HepG2 (cell line): ENCODE data around the gene PEMT. TPM values are rescaled to one million over a fixed set of nuclear protein-coding genes. Genes with fewer than 3 reads are reported as not detected.

ENCODE experiments used
- DBP ChIP-seq: sonication (generic); formaldehyde crosslinking; IDR thresholded peaks from 2 replicates; pipeline ENCODE4 v1.4.0; 2020; ENCODE audit warnings: missing genetic modification reagents; ENCODE audit errors: not compliant biosample characterization
- HNF4G ChIP-seq, 2 experiments: sonication (generic) in 1 of 2; formaldehyde crosslinking in 1 of 2; IDR thresholded peaks; 2 replicates each; pipeline versions ENCODE4 v1.4.0 to v1.6.1; 2011 to 2020; ENCODE audit warnings: borderline replicate concordance in 2 of 2, low read depth in 2 of 2, mild to moderate bottlenecking in 2 of 2, low read length in 1 of 2, missing genetic modification reagents in 1 of 2, moderate library complexity in 1 of 2
- KLF6 ChIP-seq: IDR thresholded peaks from 2 replicates; pipeline ENCODE4 v1.8.0; 2016; ENCODE audit warnings: missing biosample characterization, missing genetic modification reagents
- KLF9 ChIP-seq: IDR thresholded peaks from 2 replicates; pipeline ENCODE4 v1.6.1; 2016; ENCODE audit warnings: low read depth
- MEF2D ChIP-seq: sonication (generic); formaldehyde crosslinking; IDR thresholded peaks from 2 replicates; pipeline ENCODE4 v1.5.1; 2020; ENCODE audit warnings: mild to moderate bottlenecking, missing genetic modification reagents
- PCBP2 ChIP-seq: fragments of 200-400 bp; formaldehyde crosslinking; optimal IDR thresholded peaks from 2 replicates; pipeline ENCODE3; 2018; ENCODE audit warnings: low read length, low read depth; ENCODE audit not compliant: poor library complexity, severe bottlenecking
- PRDM10 ChIP-seq: sonication (generic); formaldehyde crosslinking; IDR thresholded peaks from 2 replicates; pipeline ENCODE4 v1.4.0; 2020; ENCODE audit warnings: low read depth, missing genetic modification reagents
- RBM39 ChIP-seq: fragments of 200-400 bp; formaldehyde crosslinking; IDR thresholded peaks from one replicate; pipeline ENCODE4 v1.6.1; 2018; ENCODE audit warnings: antibody characterized with exemption, mild to moderate bottlenecking, low read depth, low read length; ENCODE audit not compliant: poor library complexity, severe bottlenecking
- USF2 ChIP-seq, 2 experiments: sonication (generic) in 1 of 2; formaldehyde crosslinking in 1 of 2; IDR thresholded peaks; 2 replicates each; pipeline versions ENCODE4 v1.5.1 to v1.6.1; 2011 to 2020; ENCODE audit warnings: borderline replicate concordance in 1 of 2, low read depth in 1 of 2, low read length in 1 of 2, mild to moderate bottlenecking in 1 of 2, missing genetic modification reagents in 1 of 2, moderate library complexity in 1 of 2
- ZBTB37 ChIP-seq: sonication (generic); formaldehyde crosslinking; IDR thresholded peaks from 2 replicates; pipeline ENCODE4 v1.4.0; 2020; ENCODE audit warnings: mild to moderate bottlenecking, missing genetic modification reagents
- ZFP36 ChIP-seq: fragments of 150-350 bp; IDR thresholded peaks from 2 replicates; pipeline ENCODE4 v1.6.1; 2018; ENCODE audit warnings: borderline replicate concordance, low read length, low read depth; ENCODE audit not compliant: partially characterized antibody
- ZFP90 ChIP-seq: sonication (generic); formaldehyde crosslinking; IDR thresholded peaks from 2 replicates; pipeline ENCODE4 v1.8.0; 2022; ENCODE audit warnings: missing genetic modification reagents, mild to moderate bottlenecking, inconsistent platforms, borderline replicate concordance
- ZGPAT ChIP-seq: IDR thresholded peaks from 2 replicates; pipeline ENCODE4 v1.6.1; 2016; ENCODE audit warnings: mild to moderate bottlenecking
- ZNF20 ChIP-seq: sonication (generic); formaldehyde crosslinking; IDR thresholded peaks from 2 replicates; pipeline ENCODE4 v1.4.0; 2020; ENCODE audit warnings: mild to moderate bottlenecking, moderate library complexity, missing genetic modification reagents
- ZNF256 ChIP-seq: sonication (generic); formaldehyde crosslinking; conservative IDR thresholded peaks from 2 replicates; pipeline ENCODE4 v1.4.0; 2020; ENCODE audit warnings: missing genetic modification reagents
- ZNF331 ChIP-seq: sonication (generic); formaldehyde crosslinking; IDR thresholded peaks from 2 replicates; pipeline ENCODE4 v1.4.0; 2020; ENCODE audit warnings: missing genetic modification reagents
- ZNF629 ChIP-seq: sonication (generic); formaldehyde crosslinking; conservative IDR thresholded peaks from 2 replicates; pipeline ENCODE4 v1.5.0; 2020; ENCODE audit warnings: missing genetic modification reagents
- ZNF720 ChIP-seq: sonication (generic); formaldehyde crosslinking; IDR thresholded peaks from 2 replicates; pipeline ENCODE4 v1.4.0; 2020; ENCODE audit warnings: missing genetic modification reagents
- polyA plus RNA-seq, 8 experiments: library from polyadenylated mRNA; depleted of rRNA in 3 of 8; stranded (reverse) in 7 of 8; unstranded in 1 of 8; fragments of >200 nt; fragmentation: Illumina TruSeq in 4 of 8; extraction: Trizol in 4 of 8; gene quantifications; 2 replicates each; pipeline versions ENCODE4 v1.2.1 to v1.2.3, GENCODE V29; 2011 to 2016; ENCODE audit warnings: low read depth in 4 of 8, missing spikeins in 1 of 8, mixed read lengths in 1 of 8; ENCODE audit not compliant: insufficient read depth in 1 of 8
- total RNA-seq, 5 experiments: library from RNA; depleted of rRNA; stranded (reverse); fragments of >200 nt; fragmentation: Illumina TruSeq; extraction: Trizol; gene quantifications; 2 replicates each; pipeline ENCODE4 v1.2.3, GENCODE V29; 2016; ENCODE audit warnings: low read depth in 1 of 5

PEMT gene
- total and polyA plus RNA-seq, 2 of the 13 experiments (the other 11 are each of a cell fraction or from before 2014, with no cell fraction given): 31.7 to 43.6 TPM

GRCh38 chr17:17476865-17477467 is 114.5 kb downstream of the PEMT start, which contains the start of gene MED9 (continued):
- TF ChIP-seq MEF2D (0 out of 2 replicates have a peak, but pooled peaks have one; percentile 45), ZNF20 (CRISPR knock-in tag) (no peak), ZFP90 (CRISPR knock-in tag) (no peak), HNF4G (IDR thresholded peaks at IDR 0.05; ENCODE audit: borderline replicate concordance, low read depth, low read length) (no peak), HNF4G (CRISPR knock-in tag; IDR thresholded peaks at IDR 0.05; ENCODE audit: borderline replicate concordance, low read depth) (no peak), USF2 (IDR thresholded peaks at IDR 0.05; ENCODE audit: low read depth, low read length) (no peak), USF2 (CRISPR knock-in tag; IDR thresholded peaks at IDR 0.05; ENCODE audit: borderline replicate concordance) (peak; percentile 51; the same call in 1 of the 2 replicates), KLF9 (CRISPR knock-in tag) (0 out of 2 replicates have a peak, but pooled peaks have one; percentile 77), ZNF629 (CRISPR knock-in tag) (peak; percentile 49; the same call in 1 of the 2 replicates), ZGPAT (CRISPR knock-in tag) (peak; percentile 66; the same call in 1 of the 2 replicates), PRDM10 (CRISPR knock-in tag) (no peak), ZNF256 (0 out of 2 replicates have a peak, but pooled peaks have one; percentile 59), RBM39 (peak; percentile 51), ZNF331 (CRISPR knock-in tag) (peak; percentile 49; the same call in 1 of the 2 replicates), ZFP36 (no peak), DBP (CRISPR knock-in tag) (no peak), ZBTB37 (CRISPR knock-in tag) (no peak), KLF6 (CRISPR knock-in tag) (peak; percentile 84; the same call in 1 of the 2 replicates), PCBP2 (no peak), ZNF720 (CRISPR knock-in tag) (0 out of 2 replicates have a peak, but pooled peaks have one; percentile 79)
